GM12872 (cell line): ENCODE measurements around the gene HOXD12.
A peak's percentile ranks its signal among the peaks of the same experiment; 100 is the strongest.

Source experiments
- TF ChIP-seq, protein P1 (sequence below): IDR thresholded peaks from 3 replicates; pipeline ENCODE4 v1.5.1; 2011; ENCODE audit warnings: low read depth, mild to moderate bottlenecking, low read length, moderate library complexity; ENCODE audit not compliant: insufficient read depth

HOXD12 gene

DNA sequence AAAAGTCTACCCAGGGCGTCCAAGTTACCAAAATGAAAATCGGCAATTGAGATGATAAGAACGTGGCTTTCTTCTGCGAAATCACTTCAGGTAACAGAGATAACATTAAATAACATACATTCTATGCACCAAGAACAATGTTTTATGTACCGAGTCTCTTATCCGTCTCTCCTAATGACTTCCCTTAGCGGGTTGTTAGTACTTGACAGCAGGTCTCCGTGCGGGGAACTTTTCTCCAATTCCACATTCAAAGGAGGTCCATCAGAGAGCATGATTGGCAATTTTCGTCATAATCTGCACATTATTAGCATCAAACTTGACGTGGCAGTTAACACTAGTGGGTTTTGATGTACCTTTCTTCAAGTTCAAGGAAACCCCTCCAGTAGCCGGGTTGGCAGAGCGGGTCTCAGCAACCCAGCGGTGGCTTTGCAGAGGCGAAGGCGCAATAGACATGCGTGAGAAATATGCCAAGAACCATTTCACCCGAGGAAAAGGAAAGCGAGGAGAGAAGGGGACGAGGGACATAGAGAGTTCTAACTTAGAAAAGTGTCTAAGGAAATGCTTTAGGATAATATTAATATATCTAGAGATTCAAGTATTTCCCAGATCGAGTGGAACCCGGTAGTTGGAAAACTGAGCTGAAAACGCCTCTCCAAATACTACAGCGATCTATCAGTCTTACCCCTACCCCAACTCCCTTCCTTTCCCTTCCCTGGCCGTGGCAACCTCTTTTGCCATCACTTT, 20.9 kb upstream of the HOXD12 start:
- TF ChIP-seq, protein P1, sequence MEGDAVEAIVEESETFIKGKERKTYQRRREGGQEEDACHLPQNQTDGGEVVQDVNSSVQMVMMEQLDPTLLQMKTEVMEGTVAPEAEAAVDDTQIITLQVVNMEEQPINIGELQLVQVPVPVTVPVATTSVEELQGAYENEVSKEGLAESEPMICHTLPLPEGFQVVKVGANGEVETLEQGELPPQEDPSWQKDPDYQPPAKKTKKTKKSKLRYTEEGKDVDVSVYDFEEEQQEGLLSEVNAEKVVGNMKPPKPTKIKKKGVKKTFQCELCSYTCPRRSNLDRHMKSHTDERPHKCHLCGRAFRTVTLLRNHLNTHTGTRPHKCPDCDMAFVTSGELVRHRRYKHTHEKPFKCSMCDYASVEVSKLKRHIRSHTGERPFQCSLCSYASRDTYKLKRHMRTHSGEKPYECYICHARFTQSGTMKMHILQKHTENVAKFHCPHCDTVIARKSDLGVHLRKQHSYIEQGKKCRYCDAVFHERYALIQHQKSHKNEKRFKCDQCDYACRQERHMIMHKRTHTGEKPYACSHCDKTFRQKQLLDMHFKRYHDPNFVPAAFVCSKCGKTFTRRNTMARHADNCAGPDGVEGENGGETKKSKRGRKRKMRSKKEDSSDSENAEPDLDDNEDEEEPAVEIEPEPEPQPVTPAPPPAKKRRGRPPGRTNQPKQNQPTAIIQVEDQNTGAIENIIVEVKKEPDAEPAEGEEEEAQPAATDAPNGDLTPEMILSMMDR, result no peak

DNA sequence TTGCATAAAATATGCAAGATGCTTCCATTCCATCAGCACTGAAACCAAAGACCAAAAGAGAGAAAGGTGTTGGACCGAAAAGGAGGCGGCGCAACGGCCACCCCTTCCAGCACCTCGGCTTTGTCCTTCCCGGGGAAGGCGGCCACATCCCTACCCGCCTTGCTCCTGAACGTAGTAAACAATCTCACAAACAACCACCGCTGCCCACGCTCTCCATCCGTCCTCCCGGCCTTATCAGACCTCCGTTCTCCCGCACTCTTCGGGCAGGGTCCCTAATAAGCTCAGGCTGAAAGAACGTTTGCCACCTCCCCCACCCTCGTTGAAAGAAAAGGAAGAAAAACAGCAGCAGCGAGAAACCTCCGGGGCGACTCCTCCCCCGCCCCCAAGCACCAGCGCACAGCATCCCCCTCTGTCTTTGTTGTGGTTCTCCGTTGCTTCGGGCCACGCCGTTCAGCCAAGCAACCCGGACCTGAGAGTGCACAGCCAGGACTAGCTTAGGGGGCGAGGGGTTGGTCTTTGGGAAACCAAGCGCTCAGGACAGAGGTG, 20.2 kb upstream of the HOXD12 start:
- TF ChIP-seq, protein P1, result no peak

DNA sequence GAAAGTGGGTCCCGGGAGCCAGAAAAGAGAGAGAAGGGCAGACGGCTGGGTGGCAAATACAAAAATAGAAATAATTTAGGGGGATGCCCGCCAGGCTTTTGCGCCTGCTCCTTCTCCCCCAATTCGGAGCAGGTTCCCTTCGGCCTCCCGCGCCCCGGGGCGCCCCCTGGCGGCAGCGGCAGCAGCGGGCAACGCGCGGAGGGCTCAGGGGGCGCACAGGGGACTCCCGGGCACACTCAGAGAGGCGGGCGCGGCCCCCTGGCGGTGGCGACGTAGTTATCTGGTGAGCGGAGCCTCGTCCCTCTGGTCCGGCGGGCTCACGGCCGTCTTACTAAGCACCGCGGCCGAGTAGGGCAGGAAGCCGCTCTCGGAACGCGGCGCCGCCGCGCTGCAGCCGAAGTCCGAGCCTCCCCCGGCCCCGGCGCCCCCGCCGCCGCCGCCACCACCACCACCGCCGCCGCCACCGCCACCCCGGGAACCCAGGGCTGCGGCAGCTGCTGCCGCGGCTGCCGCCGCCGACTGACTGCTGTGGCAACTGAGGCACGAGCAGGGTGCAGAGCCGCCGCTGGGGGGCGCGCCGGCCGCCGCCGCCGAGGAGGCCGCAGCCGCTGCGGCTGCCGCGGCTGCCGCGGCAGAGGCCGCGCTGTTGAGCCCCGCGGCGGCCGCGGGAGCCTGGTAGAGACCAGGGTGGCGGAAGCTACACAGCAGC, 19.6 kb upstream of the HOXD12 start:
- TF ChIP-seq, protein P1, result peak; percentile 45

DNA sequence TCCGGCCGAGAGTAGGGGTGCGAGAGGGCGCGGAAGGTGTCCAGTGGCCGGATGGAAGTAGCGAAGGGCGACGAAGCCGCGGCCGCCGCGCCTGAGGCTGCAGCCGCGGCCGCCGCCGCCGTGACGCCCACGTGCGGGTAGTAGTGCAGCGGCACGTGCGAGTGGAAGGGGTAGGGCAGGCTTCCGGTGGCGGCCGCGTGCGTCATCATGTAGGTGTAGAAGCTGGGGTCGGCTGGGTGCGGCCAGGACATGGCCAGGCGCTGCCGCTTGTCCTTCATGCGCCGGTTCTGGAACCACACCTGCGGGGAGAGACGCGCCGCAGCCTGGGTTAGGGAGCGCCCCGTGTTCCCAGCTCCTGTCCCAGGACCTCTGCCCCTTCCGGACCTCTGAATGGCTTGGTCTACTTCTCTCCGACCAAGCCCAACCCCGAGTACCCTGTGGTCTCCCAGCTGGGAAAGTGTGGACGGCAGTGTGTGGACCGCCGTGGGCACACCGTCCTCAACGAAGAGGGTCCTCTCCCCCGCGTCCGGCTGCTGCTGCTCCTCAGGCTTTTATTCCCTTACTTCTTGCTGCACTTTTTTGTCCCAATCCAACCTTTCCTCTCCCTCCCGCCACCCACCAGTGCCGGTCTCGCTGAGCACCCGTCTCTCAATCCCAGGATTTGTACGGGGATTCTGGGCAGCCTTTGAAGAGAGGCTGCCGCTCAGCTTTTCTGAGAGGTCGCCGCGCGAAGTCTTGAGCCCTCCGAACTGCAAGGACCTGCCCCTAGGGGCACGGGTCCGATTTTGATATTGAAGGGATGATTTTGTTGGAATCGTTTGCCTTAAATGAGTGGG, 18.8 kb upstream of the HOXD12 start:
- TF ChIP-seq, protein P1, result no peak

DNA sequence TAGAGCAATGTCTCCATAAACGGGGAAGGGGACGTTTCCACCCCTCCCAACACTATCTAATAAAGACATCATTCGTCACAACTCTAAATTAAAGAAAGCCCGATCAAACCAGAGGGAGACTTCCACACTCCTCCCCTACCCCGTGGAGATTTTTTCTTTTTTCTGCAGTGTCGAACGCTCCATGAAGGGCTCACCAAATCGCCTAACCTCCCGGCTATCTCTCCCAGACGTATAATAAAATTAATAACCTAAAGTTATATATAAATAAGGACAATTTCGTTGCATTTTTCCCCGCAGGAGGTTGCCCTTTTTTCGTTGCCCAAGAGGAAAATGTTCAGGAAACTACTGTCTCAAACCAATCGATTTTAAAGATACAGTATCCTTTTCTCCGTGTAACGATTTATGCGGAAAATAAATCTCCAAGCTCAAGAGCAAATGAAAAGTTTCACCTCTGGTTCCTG, 18.2 kb upstream of the HOXD12 start:
- TF ChIP-seq, protein P1, result no peak

DNA sequence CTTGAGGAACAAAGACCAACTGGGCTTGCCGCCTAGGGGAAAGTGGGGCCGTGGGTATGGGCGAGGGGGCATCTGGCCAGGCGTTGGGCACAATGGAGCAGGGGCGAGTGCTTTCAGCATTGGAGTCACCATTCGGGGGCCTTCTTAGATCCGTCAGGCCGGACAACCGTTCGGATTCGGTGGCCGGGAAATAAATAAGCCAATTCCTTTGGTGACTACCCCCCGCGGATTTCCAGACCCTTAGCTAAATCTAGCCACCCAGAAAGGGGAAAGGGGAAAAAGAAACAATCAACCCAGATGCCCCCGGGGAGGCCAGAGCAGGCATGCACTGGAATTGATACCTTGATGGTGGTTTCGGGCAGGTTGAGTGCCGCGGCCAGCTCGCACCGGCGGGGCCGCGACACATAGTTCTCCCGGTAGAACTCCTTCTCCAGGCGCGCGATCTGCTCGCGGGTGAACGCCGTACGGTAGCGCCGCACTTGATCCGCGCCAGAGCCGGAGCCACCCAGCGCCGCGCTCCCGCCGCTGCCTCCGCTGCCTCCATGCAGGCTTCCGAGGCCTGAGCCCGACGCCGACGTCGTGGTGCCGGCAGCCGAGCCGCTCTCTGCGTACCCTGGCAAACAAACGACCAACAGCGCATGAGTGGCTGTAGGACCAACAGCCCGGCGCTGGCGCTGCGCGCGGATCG, 17.6 kb upstream of the HOXD12 start:
- TF ChIP-seq, protein P1, result no peak
